HG03159 (cell line): ENCODE measurements around the gene AKR7A2.
"Not testable (repeated sequence)": the region's sequence is repeated elsewhere in the genome, so short reads cannot be mapped to it uniquely, and the experiment has no call there.

ENCODE experiments used
- ATAC-seq: cut with Tn5 transposase; IDR thresholded peaks from one replicate; pipeline ENCODE4 v1.9.1; 2021; ENCODE audit warnings: mild to moderate bottlenecking, moderate library complexity; ENCODE audit not compliant: unreplicated experiment

AKR7A2 gene

GRCh38 chr1:19268445-19268844 is 43.5 kb downstream of the AKR7A2 start:
- ATAC-seq, result no peak

GRCh38 chr1:19262744-19263143 is 49.2 kb downstream of the AKR7A2 start:
- no peak for ATAC-seq

GRCh38 chr1:19262047-19262446 is 49.9 kb downstream of the AKR7A2 start:
- no peak for ATAC-seq

- ATAC-seq, result no peak
Measured at GRCh38 chr1:19260211-19261138, 51.5 kb downstream of the AKR7A2 start.

GRCh38 chr1:19258353-19258752 is 53.6 kb downstream of the AKR7A2 start:
- ATAC-seq, result no peak

- no peak for ATAC-seq
Measured at GRCh38 chr1:19257178-19257914, 54.6 kb downstream of the AKR7A2 start.

GRCh38 chr1:19256301-19256700 is 55.6 kb downstream of the AKR7A2 start:
- ATAC-seq, result not testable (repeated sequence)

- no peak for ATAC-seq
Measured at GRCh38 chr1:19255288-19255687, 56.7 kb downstream of the AKR7A2 start.

- ATAC-seq, result no peak
Measured at GRCh38 chr1:19254416-19254815, 57.5 kb downstream of the AKR7A2 start.
